Heart left ventricle (tissue), 16 donors: ENCODE data around the gene DHX30. TPM values are rescaled to one million over a fixed set of nuclear protein-coding genes. Genes with fewer than 3 reads are reported as not detected.
A peak's percentile ranks its signal among the peaks of the same experiment; 100 is the strongest.

ENCODE experiments used
- ATAC-seq, 4 donors: fragments of 200-7000 bp; cut with Tn5 transposase; one replicate each; pipeline ENCODE4 v1.9.1; 2020 to 2022; ENCODE audit warnings: moderate library complexity in 4 of 4, mild to moderate bottlenecking in 3 of 4, moderate number of reproducible peaks in 1 of 4
- DNase-seq, 5 donors: peaks; one replicate each; pipeline ENCODE4 v3.0.0-alpha.2; 2020
- H3K27ac ChIP-seq, 12 donors: fragments of 200-600 bp; sonication (generic) in 4 of 12; one replicate each; pipeline versions ENCODE4 v1.5.0 to v1.8.0; 2016 to 2022; ENCODE audit warnings: mild to moderate bottlenecking in 2 of 12
- H3K27me3 ChIP-seq, 9 donors: fragments of 200-600 bp; sonication (generic) in 2 of 9; one replicate each; pipeline versions ENCODE4 v1.5.1 to v1.8.0; 2016 to 2022; ENCODE audit warnings: mild to moderate bottlenecking in 3 of 9
- H3K36me3 ChIP-seq, 9 donors: fragments of 200-600 bp; sonication (generic) in 2 of 9; one replicate each; pipeline versions ENCODE4 v1.5.0 to v1.8.0; 2018 to 2022; ENCODE audit warnings: mild to moderate bottlenecking in 2 of 9
- H3K4me1 ChIP-seq, 12 donors: fragments of 200-600 bp; sonication (generic) in 4 of 12; one replicate each; pipeline versions ENCODE4 v1.5.0 to v1.8.0; 2016 to 2022; ENCODE audit warnings: mild to moderate bottlenecking in 3 of 12
- H3K4me3 ChIP-seq, 12 donors: fragments of 200-600 bp; sonication (generic) in 4 of 12; one replicate each; pipeline versions ENCODE4 v1.5.0 to v1.8.0; 2017 to 2022; ENCODE audit warnings: mild to moderate bottlenecking in 9 of 12, moderate library complexity in 4 of 12
- H3K9me3 ChIP-seq, 12 donors: fragments of 200-600 bp; sonication (generic) in 4 of 12; one replicate each; pipeline versions ENCODE4 v1.5.0 to v1.8.0; 2016 to 2022; ENCODE audit warnings: mild to moderate bottlenecking in 1 of 12
- CTCF ChIP-seq, 12 donors: fragments of 200-600 bp; sonication (generic) in 4 of 12; IDR thresholded peaks; one replicate each; pipeline versions ENCODE4 v1.5.0 to v1.8.0; 2018 to 2022; ENCODE audit warnings: antibody characterized with exemption in 12 of 12, mild to moderate bottlenecking in 5 of 12
- POLR2A ChIP-seq, 2 donors: fragments of 450-650 bp; IDR thresholded peaks; one replicate each; pipeline ENCODE4 v1.6.1; 2017; ENCODE audit warnings: antibody characterized with exemption in 2 of 2, mild to moderate bottlenecking in 2 of 2, moderate library complexity in 2 of 2
- WGBS, 4 donors: extraction: QIAGEN DNeasy Blood & Tissue Kit in 2 of 4; methylation state at CpG; one replicate each; pipeline versions ENCODE4 v1.1.5 to v1.1.7; 2013 to 2018; 5-methylcytosine and 5-hydroxymethylcytosine counted together
- intact Hi-C, 10 donors: fragments of 100-400 bp; cut with DNase I; formaldehyde crosslinking; loops; one replicate each; pipeline versions ENCODE4 v1.11.1 to v1.14.2; 2022
- polyA plus RNA-seq, 2 donors: library from polyadenylated mRNA; stranded (reverse); fragments of 200-250 nt; gene quantifications; one replicate each; pipeline ENCODE4 v1.2.3, GENCODE V29; 2013
- total RNA-seq, 9 donors: library from RNA; depleted of rRNA in 2 of 9; stranded (reverse); fragments of >200 nt in 2 of 9; fragmentation: NEBNext Ultra II Directional in 3 of 9; extraction: Animal tissue kit (Norgen Biotek cat#: 25700) in 3 of 9; gene quantifications; one replicate each; pipeline versions ENCODE4 v1.1.0 to v1.2.4, GENCODE V29; 2016 to 2023
- donor health status: ischemic (EF 13 %, LVEDD 7.1; RV severe dilation, severe dysfunction).
- donor health status: healthy with polysubstance abuse.
- donor health status: DM: no; HTN: yes; CAD: no.
- donor health status: DM: no; HTN: no; CAD: no.
- donor health status: ischemic (EF 25% LVEDD 6.9; RV normal size, moderate dysfunction).
- donor health status: ischemic (EF 25% LVEDD 5.7; RV mildly dilated, moderate dysfunction).
- donor health status: healthy.
- donor health status: DM: yes; HTN: yes; CAD: no.
- donor health status: ischemic (EF 35%, LVEDD 5.7; RV mildly dilated, moderate dysfunction).
- donor health status: nonischemic (EF 11% LVEDD 7.7; RV severe dilation, severe dysfunction).
- donor health status: DM: yes; HTN: yes; CAD: no.
- donor health status: PGD.
- donor health status: ischemic (EF 29% LVEDD 5.4; RV normal size, mild dysfunction).
- donor health status: nonischemic (EF 23%, LVEDD 6.1; RV moderate dilation, normal function).

DHX30 gene
- total and polyA plus RNA-seq, 11 donors = 30.7 to 74.4 (median 49.4) TPM

GRCh38 chr3:47852604-47853602, 50.0 kb downstream of the DHX30 start:
- Histone ChIP-seq H3K36me3 (peaks cover 0 to 100% (median 97%) of the 10 kb centered on the region in 9 donors), H3K4me3 (no peak overlapping the region), H3K4me1 (peaks cover 0 to 8% (median 0%) of the 10 kb centered on the region in 12 donors), H3K9me3 (no peaks in the 10 kb centered on the region), H3K27me3 (no peaks in the 10 kb centered on the region), H3K27ac (no peak overlapping the region)
- WGBS, 4 donors = 87 to 92% (median 89%) methylated on average over 31 to 36 of the region's 36 CpGs
- DNase-seq = no peak
- TF ChIP-seq POLR2A (IDR thresholded peaks at IDR 0.05) (no peak), CTCF (IDR thresholded peaks at IDR 0.05) (no peak)
- ATAC-seq = no peak
- intact Hi-C loops = no loop called here

DNA sequence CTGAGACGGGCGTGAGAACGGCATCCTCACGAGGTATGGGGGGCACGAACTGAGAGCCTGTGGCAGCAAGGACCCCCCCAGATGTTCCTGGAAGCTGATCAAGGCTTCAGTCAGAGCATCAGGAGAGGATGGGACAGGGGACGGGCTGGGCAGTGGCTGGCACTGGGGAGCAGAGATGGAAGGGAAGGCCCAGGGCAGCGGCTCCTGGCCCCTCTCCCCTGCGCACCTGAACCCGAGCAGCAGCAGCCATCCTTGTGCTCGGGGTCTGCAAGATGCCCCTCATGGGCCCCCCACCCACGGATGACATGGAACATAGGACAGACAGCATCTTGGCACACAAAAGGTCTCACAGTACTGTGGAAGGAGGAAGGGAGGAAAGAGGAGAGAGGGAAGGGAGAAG, 51.3 kb downstream of the DHX30 start:
- intact Hi-C loops = no loop called here
- H3K36me3 ChIP-seq = peaks cover 0 to 98% (median 91%) of the 10 kb centered on the region in 9 donors
- TF ChIP-seq CTCF (IDR thresholded peaks at IDR 0.05) (no peak), POLR2A (IDR thresholded peaks at IDR 0.05) (no peak)
- 83 to 92% (median 90%) methylated on average over 11 of the region's 11 CpGs for WGBS, 4 donors
- H3K9me3 ChIP-seq = no peaks in the 10 kb centered on the region
- no peak for ATAC-seq
- H3K27ac ChIP-seq = no peak overlapping the region
- peaks cover 0 to 8% (median 0%) of the 10 kb centered on the region in 12 donors for H3K4me1 ChIP-seq
- DNase-seq = no peak
- no peaks in the 10 kb centered on the region for H3K27me3 ChIP-seq
- H3K4me3 ChIP-seq = no peak overlapping the region

GRCh38 chr3:47854720-47855455, 52.0 kb downstream of the DHX30 start:
- no peaks in the 10 kb centered on the region for H3K9me3 ChIP-seq
- 90 to 91% (median 90%) methylated on average over 9 to 14 of the region's 14 CpGs for WGBS, 4 donors
- ATAC-seq (no peak), DNase-seq (no peak)
- TF ChIP-seq CTCF (IDR thresholded peaks at IDR 0.05) (no peak), POLR2A (IDR thresholded peaks at IDR 0.05) (no peak)
- H3K36me3 ChIP-seq = peaks cover 0 to 98% (median 91%) of the 10 kb centered on the region in 9 donors
- no peak overlapping the region for H3K4me3 ChIP-seq
- intact Hi-C loops = no loop called here
- H3K4me1 ChIP-seq = peaks cover 0 to 12% (median under 1%) of the 10 kb centered on the region in 12 donors
- H3K27me3 ChIP-seq = no peaks in the 10 kb centered on the region
- H3K27ac ChIP-seq = peak overlapping the region in 1 of 12 donors; percentile 17
